NCI-H1105 treated with DMSO at 0.1 percent for 48 hours (cell line): ENCODE measurements around the gene BSDC1.
"Not testable (repeated sequence)": the region's sequence is repeated elsewhere in the genome, so short reads cannot be mapped to it uniquely, and the experiment has no call there.

Source experiments
- DNase-seq: peaks from one replicate; lab custom pipeline; 2025; lab: John Stamatoyannopoulos, UW

Gene BSDC1

GRCh38 chr1:32394141-32394889 is at the start of gene BSDC1:
BSDC1 (minus strand) TSS chr1:32394441; CDS start chr1:32394414, 27 bp downstream.
- peak; percentile 99 for DNase-seq

GRCh38 chr1:32441467-32441866 is 47.2 kb upstream of the BSDC1 start:
- not testable (repeated sequence) for DNase-seq

GRCh38 chr1:32438777-32439176 is 44.5 kb upstream of the BSDC1 start:
- DNase-seq, result not testable (repeated sequence)

- DNase-seq, result no peak
These were observed 43.9 kb upstream of the BSDC1 start for GRCh38 chr1:32438136-32438535.

GRCh38 chr1:32431736-32432400 is 37.6 kb upstream of the BSDC1 start:
- DNase-seq, result no peak

GRCh38 chr1:32427264-32427963 is 33.2 kb upstream of the BSDC1 start:
- DNase-seq, result no peak

GRCh38 chr1:32426489-32427255 is 32.4 kb upstream of the BSDC1 start:
- peak; percentile 46 for DNase-seq

GRCh38 chr1:32421775-32422174 is 27.5 kb upstream of the BSDC1 start:
- no peak for DNase-seq

GRCh38 chr1:32414186-32414886 is 20.1 kb upstream of the BSDC1 start:
- no peak for DNase-seq

GRCh38 chr1:32413507-32414185 is 19.4 kb upstream of the BSDC1 start:
- peak; percentile 51 for DNase-seq

GRCh38 chr1:32411261-32411660 is 17.0 kb upstream of the BSDC1 start:
- DNase-seq, result no peak

- DNase-seq, result no peak
These were observed 12.4 kb upstream of the BSDC1 start for GRCh38 chr1:32406629-32407111.

GRCh38 chr1:32405672-32406467 is 11.6 kb upstream of the BSDC1 start:
- no peak for DNase-seq

GRCh38 chr1:32404946-32405345 is 10.7 kb upstream of the BSDC1 start:
- no peak for DNase-seq

GRCh38 chr1:32400876-32401631 is 6.8 kb upstream of the BSDC1 start:
- peak; percentile 70 for DNase-seq

GRCh38 chr1:32399843-32400242 is 5.6 kb upstream of the BSDC1 start:
- no peak for DNase-seq

- DNase-seq, result no peak
These were observed 4.2 kb upstream of the BSDC1 start for GRCh38 chr1:32398401-32398800.

- DNase-seq, result not testable (repeated sequence)
These were observed 2.3 kb upstream of the BSDC1 start for GRCh38 chr1:32396524-32396923.

- no peak for DNase-seq
These were observed 720 bp upstream of the BSDC1 start for GRCh38 chr1:32394890-32395432.
